IMR-90 (cell line): ENCODE results near the gene OR13A1. TPM values are rescaled to one million over a fixed set of nuclear protein-coding genes. Genes with fewer than 3 reads are reported as not detected.
"Not testable (repeated sequence)": the region's sequence is repeated elsewhere in the genome, so short reads cannot be mapped to it uniquely, and the experiment has no call there.

Experiments used
- ATAC-seq: fragments of 200-7000 bp; cut with Tn5 transposase; 2 replicates; pipeline ENCODE4 v1.9.1; 2020; ENCODE audit warnings: low read depth, mild to moderate bottlenecking, moderate library complexity
- BruUV-seq: library from RNA; stranded (reverse); fragments of 400-500 nt; replicated peaks from 2 replicates; lab custom pipeline; 2021; lab: Mats Ljungman, UMichigan
- CTCF ChIA-PET: fragments of 300-600 bp; formaldehyde crosslinking; extraction: SDS; loops from one replicate; lab custom pipeline; 2021; ENCODE audit warnings: antibody characterized with exemption; lab: Yijun Ruan, JAX
- POLR2A ChIA-PET: fragments of 300-600 bp; sonication (Branson Sonifier 250); formaldehyde crosslinking; loops from one replicate; lab custom pipeline; 2022; ENCODE audit warnings: antibody characterized with exemption; ENCODE audit not compliant: unreplicated experiment; lab: Charles Lee
- DNase-seq: peaks from one replicate; pipeline ENCODE4 v3.0.0; 2013
- H2AFZ ChIP-seq: replicated peaks from 2 replicates; pipeline ENCODE3; 2013; ENCODE audit warnings: low read length, mild to moderate bottlenecking; ENCODE audit not compliant: poor library complexity
- H2AK5ac ChIP-seq: 2 replicates; pipeline ENCODE4 v1.6.1; 2013; ENCODE audit warnings: low read depth, low read length, inconsistent platforms
- H2AK9ac ChIP-seq: replicated peaks from 2 replicates; pipeline ENCODE3; 2013; ENCODE audit warnings: mild to moderate bottlenecking, low read depth, low read length, moderate library complexity; ENCODE audit not compliant: poor library complexity
- H2BK120ac ChIP-seq: 2 replicates; pipeline ENCODE4 v1.6.1; 2013; ENCODE audit warnings: low read depth, low read length, inconsistent platforms
- H2BK15ac ChIP-seq: 3 replicates; pipeline ENCODE4 v1.6.1; 2013; ENCODE audit warnings: low read depth, low read length, inconsistent platforms
- H2BK20ac ChIP-seq: 2 replicates; pipeline ENCODE4 v1.6.1; 2013; ENCODE audit warnings: low read depth, mild to moderate bottlenecking, inconsistent platforms, low read length, moderate library complexity
- H2BK5ac ChIP-seq: 2 replicates; pipeline ENCODE4 v1.6.1; 2013; ENCODE audit warnings: mild to moderate bottlenecking, low read depth, low read length, inconsistent platforms; ENCODE audit not compliant: poor library complexity, severe bottlenecking
- H3K14ac ChIP-seq: replicated peaks from 2 replicates; pipeline ENCODE4 v1.6.1; 2013; ENCODE audit warnings: low read depth, low read length, inconsistent platforms
- H3K18ac ChIP-seq: 2 replicates; pipeline ENCODE4 v1.6.1; 2013; ENCODE audit warnings: low read depth, low read length, control low read depth
- H3K23ac ChIP-seq: 2 replicates; pipeline ENCODE4 v1.6.1; 2013; ENCODE audit warnings: low read depth, low read length, inconsistent platforms
- H3K27ac ChIP-seq: 2 replicates; pipeline ENCODE4 v1.5.1; 2013; ENCODE audit warnings: mild to moderate bottlenecking, control low read depth, low read length; ENCODE audit not compliant: insufficient read depth
- H3K27me3 ChIP-seq: 2 replicates; pipeline ENCODE4 v1.6.1; 2013; ENCODE audit warnings: low read length; ENCODE audit not compliant: control insufficient read depth, insufficient read depth
- H3K36me3 ChIP-seq: 2 replicates; pipeline ENCODE4 v1.6.1; 2013; ENCODE audit warnings: low read length, mixed read lengths; ENCODE audit not compliant: control insufficient read depth, insufficient read depth
- H3K4ac ChIP-seq: 2 replicates; pipeline ENCODE4 v1.6.1; 2013; ENCODE audit warnings: low read depth, low read length, inconsistent platforms
- H3K4me1 ChIP-seq: 2 replicates; pipeline ENCODE4 v1.6.1; 2013; ENCODE audit warnings: low read length, mixed read lengths; ENCODE audit not compliant: control insufficient read depth, insufficient read depth
- H3K4me2 ChIP-seq: 2 replicates; pipeline ENCODE4 v1.6.1; 2013; ENCODE audit warnings: low read depth, mild to moderate bottlenecking, control low read depth, low read length, moderate library complexity
- H3K4me3 ChIP-seq: 2 replicates; pipeline ENCODE4 v1.5.1; 2013; ENCODE audit warnings: low read depth, mild to moderate bottlenecking, control low read depth, low read length, moderate library complexity; ENCODE audit not compliant: insufficient read depth
- H3K56ac ChIP-seq: 2 replicates; pipeline ENCODE4 v1.6.1; 2013; ENCODE audit warnings: low read length, inconsistent platforms; ENCODE audit not compliant: insufficient read depth; ENCODE audit errors: extremely low read depth
- H3K79me1 ChIP-seq, 2 experiments: 2 replicates each; pipeline ENCODE4 v1.6.1; 2013; ENCODE audit warnings: low read length in 2 of 2, inconsistent platforms in 1 of 2, low read depth in 1 of 2
- H3K9ac ChIP-seq: 2 replicates; pipeline ENCODE4 v1.6.1; 2013; ENCODE audit warnings: low read depth, low read length, control low read depth
- H3K9me1 ChIP-seq: 2 replicates; pipeline ENCODE4 v1.6.1; 2013; ENCODE audit warnings: low read length, inconsistent platforms; ENCODE audit not compliant: insufficient read depth
- H3K9me3 ChIP-seq: 2 replicates; pipeline ENCODE4 v1.6.1; 2013; ENCODE audit warnings: low read length; ENCODE audit not compliant: control insufficient read depth, insufficient read depth
- H4K20me1 ChIP-seq: 2 replicates; pipeline ENCODE4 v1.6.1; 2013; ENCODE audit warnings: low read length, inconsistent platforms; ENCODE audit not compliant: insufficient read depth
- H4K5ac ChIP-seq: 2 replicates; pipeline ENCODE4 v1.6.1; 2013; ENCODE audit warnings: mild to moderate bottlenecking, low read depth, low read length, control low read depth
- H4K8ac ChIP-seq, 2 experiments: 2 replicates each; pipeline ENCODE4 v1.6.1; 2013; ENCODE audit warnings: low read depth in 2 of 2, low read length in 2 of 2, control low read depth in 1 of 2, inconsistent platforms in 1 of 2
- H4K91ac ChIP-seq: 2 replicates; pipeline ENCODE4 v1.6.1; 2013; ENCODE audit warnings: low read depth, low read length, inconsistent platforms; ENCODE audit not compliant: insufficient read depth
- WGBS, 2 experiments: methylation state at CpG; one replicate each; pipeline versions ENCODE4 v1.1.5 to v1.1.7; 2013; ENCODE audit warnings: missing lambda C conversion rate in 2 of 2; ENCODE audit not compliant: insufficient read length in 1 of 2; ENCODE audit errors: extremely low coverage in 2 of 2; 5-methylcytosine and 5-hydroxymethylcytosine counted together
- dilution Hi-C: fragments of 300-500 bp; cut with HindIII; formaldehyde crosslinking; loops from one replicate; pipeline ENCODE4 v1.14.3; 2018; ENCODE audit warnings: low sequenced_read_pairs; ENCODE audit not compliant: unreplicated experiment
- in situ Hi-C: fragments of 300-500 bp; cut with MboI; formaldehyde crosslinking; loops from 3 replicates; pipeline ENCODE4 v1.14.3; 2019; ENCODE audit warnings: low sequenced_read_pairs, inconsistent platforms, mixed read lengths
- intact Hi-C: fragments of 100-400 bp; cut with micrococcal nuclease; formaldehyde crosslinking; loops from 2 replicates; pipeline ENCODE4 v1.10.0; 2022
- polyA plus RNA-seq, 3 experiments: library from polyadenylated mRNA; depleted of rRNA; stranded (reverse); fragments of >200 nt; gene quantifications; 2 replicates each; pipeline ENCODE4 v1.2.3, GENCODE V29; 2012; ENCODE audit warnings: low replicate concordance in 1 of 3
- total RNA-seq: library from RNA; depleted of rRNA; stranded (reverse); fragments of >200 nt; gene quantifications from 2 replicates; pipeline ENCODE4 v1.2.3, GENCODE V29; 2012

OR13A1 gene
- total and polyA plus RNA-seq, 2 of the 4 experiments (the other 2 are of a cell fraction): not detected

- H2AFZ ChIP-seq, H3K27me3 ChIP-seq, H3K56ac ChIP-seq, H3K18ac ChIP-seq, dilution Hi-C loops, H2BK120ac ChIP-seq, H3K36me3 ChIP-seq, intact Hi-C loops, H3K9me3 ChIP-seq, ATAC-seq, H2AK5ac ChIP-seq, DNase-seq, H4K91ac ChIP-seq, H3K4me3 ChIP-seq, H2BK5ac ChIP-seq, CTCF ChIA-PET, H3K9me1 ChIP-seq, POLR2A ChIA-PET, H3K79me1 ChIP-seq, BruUV-seq, H3K27ac ChIP-seq, H4K5ac ChIP-seq, H2BK20ac ChIP-seq, H2AK9ac ChIP-seq, H3K14ac ChIP-seq, H3K23ac ChIP-seq, H3K4me2 ChIP-seq, H3K4ac ChIP-seq, H4K20me1 ChIP-seq, H3K4me1 ChIP-seq, H4K8ac ChIP-seq, in situ Hi-C loops, H3K9ac ChIP-seq, H2BK15ac ChIP-seq: not testable (repeated sequence)
- WGBS, 2 experiments: 60% methylated on average over 3 of the region's 18 CpGs; no CpG with 5 or more reads in 1 of the 2 experiments
Observed at GRCh38 chr10:45361983-45362799, 46.8 kb upstream of the OR13A1 start.

- CTCF ChIA-PET, H3K36me3 ChIP-seq, H4K5ac ChIP-seq, H2AFZ ChIP-seq, H3K9me3 ChIP-seq, H2BK15ac ChIP-seq, H3K27ac ChIP-seq, H2BK20ac ChIP-seq, H3K18ac ChIP-seq, H4K91ac ChIP-seq, dilution Hi-C loops, H2BK5ac ChIP-seq, H3K4me3 ChIP-seq, H3K4me1 ChIP-seq, H3K4ac ChIP-seq, POLR2A ChIA-PET, H2AK9ac ChIP-seq, in situ Hi-C loops, H3K23ac ChIP-seq, ATAC-seq, intact Hi-C loops, H2AK5ac ChIP-seq, BruUV-seq, H4K8ac ChIP-seq, DNase-seq, H3K14ac ChIP-seq, H3K4me2 ChIP-seq, H3K56ac ChIP-seq, H3K27me3 ChIP-seq, H3K79me1 ChIP-seq, H2BK120ac ChIP-seq, H3K9me1 ChIP-seq, H4K20me1 ChIP-seq, H3K9ac ChIP-seq: not testable (repeated sequence)
- WGBS, 2 experiments: no CpG with 5 or more reads among the region's 7 CpGs
Observed at GRCh38 chr10:45358961-45359360, 43.6 kb upstream of the OR13A1 start.
